A549 (cell line): ENCODE results near the gene ARHGAP22.

ENCODE experiments used
- CEBPB ChIP-seq, 2 experiments: fragments of >200 bp in 1 of 2; sonication (Bioruptor Twin) in 1 of 2; formaldehyde crosslinking in 1 of 2; IDR thresholded peaks; 2 replicates each; pipeline ENCODE4 v1.6.1; 2012 to 2016
- MYC ChIP-seq: IDR thresholded peaks from 2 replicates; pipeline ENCODE4 v1.6.1; 2012; ENCODE audit warnings: mild to moderate bottlenecking, inconsistent platforms, low read length, improper control_type of control experiment, borderline replicate concordance
- POLR2A ChIP-seq: IDR thresholded peaks from 2 replicates; pipeline ENCODE4 v1.6.1; 2012; ENCODE audit warnings: mild to moderate bottlenecking, low read length
- SMC3 ChIP-seq: fragments of >200 bp; sonication (Bioruptor Twin); formaldehyde crosslinking; IDR thresholded peaks from 3 replicates; pipeline ENCODE4 v1.6.1; 2018; ENCODE audit warnings: inconsistent platforms
- TF ChIP-seq, protein P1 (sequence below): fragments of >200 bp; sonication (Bioruptor Twin); formaldehyde crosslinking; IDR thresholded peaks from 3 replicates; pipeline ENCODE4 v1.5.1; 2016

DNA sequence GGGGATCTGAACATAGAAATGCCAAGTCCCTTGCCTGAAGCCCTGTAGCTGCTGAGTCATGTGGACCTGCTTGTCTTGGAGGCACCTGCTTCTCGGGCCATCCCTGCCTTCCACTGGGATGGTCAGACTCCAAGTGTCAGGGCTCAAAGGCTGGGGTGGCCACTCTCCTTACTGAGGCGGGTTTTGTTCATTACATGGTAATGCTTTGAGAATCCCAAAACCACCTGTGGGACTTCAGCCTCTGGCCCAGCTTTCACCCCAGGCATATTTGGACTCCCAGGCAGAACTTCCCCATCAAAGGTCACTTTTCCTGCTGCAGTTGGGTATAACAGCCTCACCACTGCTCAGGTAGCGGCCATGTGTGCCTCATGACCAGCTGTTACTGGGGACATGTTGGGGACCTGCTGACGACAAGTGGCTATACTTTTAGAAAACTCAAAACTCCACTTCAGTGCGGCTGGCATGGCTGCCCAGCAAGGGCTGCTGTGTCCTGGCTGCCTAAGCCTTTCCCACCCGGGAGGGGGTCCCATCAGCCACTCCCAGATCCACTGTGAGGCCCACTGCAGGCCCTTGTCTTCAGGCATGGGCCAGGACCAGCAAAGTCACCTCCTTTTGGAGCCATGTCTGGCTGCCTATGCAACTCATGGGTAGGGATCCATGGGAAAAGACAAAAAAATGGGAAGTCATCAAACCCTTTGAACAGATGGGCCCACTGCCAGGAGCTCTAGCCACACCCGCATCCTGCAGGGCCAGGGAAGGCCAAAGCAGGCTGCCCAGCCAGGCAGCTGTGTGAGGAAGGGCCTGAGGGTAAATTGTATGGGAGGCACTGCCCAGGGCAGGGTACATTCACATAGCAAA is 96.7 kb downstream of the ARHGAP22 start:
- no peak for TF ChIP-seq SMC3
- TF ChIP-seq MYC: no peak
- no peak for TF ChIP-seq CEBPB (IDR thresholded peaks at IDR 0.05)
- TF ChIP-seq POLR2A: no peak
- TF ChIP-seq, protein P1, sequence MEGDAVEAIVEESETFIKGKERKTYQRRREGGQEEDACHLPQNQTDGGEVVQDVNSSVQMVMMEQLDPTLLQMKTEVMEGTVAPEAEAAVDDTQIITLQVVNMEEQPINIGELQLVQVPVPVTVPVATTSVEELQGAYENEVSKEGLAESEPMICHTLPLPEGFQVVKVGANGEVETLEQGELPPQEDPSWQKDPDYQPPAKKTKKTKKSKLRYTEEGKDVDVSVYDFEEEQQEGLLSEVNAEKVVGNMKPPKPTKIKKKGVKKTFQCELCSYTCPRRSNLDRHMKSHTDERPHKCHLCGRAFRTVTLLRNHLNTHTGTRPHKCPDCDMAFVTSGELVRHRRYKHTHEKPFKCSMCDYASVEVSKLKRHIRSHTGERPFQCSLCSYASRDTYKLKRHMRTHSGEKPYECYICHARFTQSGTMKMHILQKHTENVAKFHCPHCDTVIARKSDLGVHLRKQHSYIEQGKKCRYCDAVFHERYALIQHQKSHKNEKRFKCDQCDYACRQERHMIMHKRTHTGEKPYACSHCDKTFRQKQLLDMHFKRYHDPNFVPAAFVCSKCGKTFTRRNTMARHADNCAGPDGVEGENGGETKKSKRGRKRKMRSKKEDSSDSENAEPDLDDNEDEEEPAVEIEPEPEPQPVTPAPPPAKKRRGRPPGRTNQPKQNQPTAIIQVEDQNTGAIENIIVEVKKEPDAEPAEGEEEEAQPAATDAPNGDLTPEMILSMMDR: no peak
